ENCODE results near the gene RPRD1A. TPM values are rescaled to one million over a fixed set of nuclear protein-coding genes. Genes with fewer than 3 reads are reported as not detected.

Gene RPRD1A
- polyA plus RNA-seq, 1 of the 3 experiments (the other 2 are of a cell fraction) = 28.9 TPM

DNA sequence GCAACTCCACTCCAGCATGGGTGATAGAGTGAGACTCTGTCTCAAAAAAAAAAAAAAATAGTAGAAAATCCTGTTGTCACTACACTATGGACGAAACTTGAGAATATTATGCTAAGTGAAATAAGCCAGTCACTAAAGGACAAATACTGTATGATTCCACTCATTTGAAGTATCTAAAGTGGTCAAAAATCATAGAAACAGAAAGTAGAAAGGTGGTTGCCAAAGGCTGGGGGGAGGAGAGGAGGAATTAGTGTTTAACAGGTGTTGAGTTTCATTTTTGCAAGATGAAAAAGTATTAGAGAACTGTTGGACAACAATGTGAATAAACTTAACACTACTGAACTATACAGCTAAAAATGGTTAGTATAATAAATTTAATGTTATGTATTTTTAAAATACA is 113.7 kb downstream of the RPRD1A start:
- Histone ChIP-seq H3K4me1 (ENCODE audit: control insufficient read depth in 1 of 2, insufficient read depth in 2 of 2, low read depth in 1 of 2, low read length in 1 of 2) (peaks cover 0 to 7% of the 10 kb centered on the region in 2 experiments; a peak in 1 of 4 replicates), H4K20me1 (ENCODE audit: insufficient read depth) (no peaks in the 10 kb centered on the region), H2AFZ (ENCODE audit: low read depth) (no peak overlapping the region), H3K4me3 (ENCODE audit: low read depth in 2 of 2, low read length in 1 of 2) (no peak overlapping the region), H3F3A (replicated peaks; ENCODE audit: insufficient read depth) (no peaks in the 10 kb centered on the region), H3K79me2 (ENCODE audit: insufficient read depth) (no peaks in the 10 kb centered on the region), H3K4me2 (no peak overlapping the region), H3K9me3 (no peaks in the 10 kb centered on the region), H3K27ac (ENCODE audit: low read depth in 2 of 2, low read length in 1 of 2) (no peak overlapping the region), H3K9me2 (no peaks in the 10 kb centered on the region), H3K9ac (no peak overlapping the region), H3K36me3 (replicated peaks in 1 of 2; ENCODE audit: control insufficient read depth in 1 of 2, insufficient read depth in 2 of 2, low read length in 1 of 2) (no peaks in the 10 kb centered on the region), H3K27me3 (ENCODE audit: insufficient read depth) (no peaks in the 10 kb centered on the region)
- no peak for DNase-seq
- TF ChIP-seq, protein P1, sequence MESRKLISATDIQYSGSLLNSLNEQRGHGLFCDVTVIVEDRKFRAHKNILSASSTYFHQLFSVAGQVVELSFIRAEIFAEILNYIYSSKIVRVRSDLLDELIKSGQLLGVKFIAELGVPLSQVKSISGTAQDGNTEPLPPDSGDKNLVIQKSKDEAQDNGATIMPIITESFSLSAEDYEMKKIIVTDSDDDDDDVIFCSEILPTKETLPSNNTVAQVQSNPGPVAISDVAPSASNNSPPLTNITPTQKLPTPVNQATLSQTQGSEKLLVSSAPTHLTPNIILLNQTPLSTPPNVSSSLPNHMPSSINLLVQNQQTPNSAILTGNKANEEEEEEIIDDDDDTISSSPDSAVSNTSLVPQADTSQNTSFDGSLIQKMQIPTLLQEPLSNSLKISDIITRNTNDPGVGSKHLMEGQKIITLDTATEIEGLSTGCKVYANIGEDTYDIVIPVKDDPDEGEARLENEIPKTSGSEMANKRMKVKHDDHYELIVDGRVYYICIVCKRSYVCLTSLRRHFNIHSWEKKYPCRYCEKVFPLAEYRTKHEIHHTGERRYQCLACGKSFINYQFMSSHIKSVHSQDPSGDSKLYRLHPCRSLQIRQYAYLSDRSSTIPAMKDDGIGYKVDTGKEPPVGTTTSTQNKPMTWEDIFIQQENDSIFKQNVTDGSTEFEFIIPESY (IDR thresholded peaks at IDR 0.05; ENCODE audit: borderline replicate concordance, low read depth) = no peak
- TF ChIP-seq MEF2A (IDR thresholded peaks at IDR 0.05; ENCODE audit: borderline replicate concordance, low read depth) (no peak), NFIC (IDR thresholded peaks at IDR 0.05; ENCODE audit: borderline replicate concordance) (no peak), JUND (IDR thresholded peaks at IDR 0.05) (no peak), TCF12 (IDR thresholded peaks at IDR 0.05) (no peak), FOSL2 (IDR thresholded peaks at IDR 0.05; ENCODE audit: borderline replicate concordance, low read depth) (no peak), IRF3 (IDR thresholded peaks at IDR 0.05; ENCODE audit: low read depth, low read length) (no peak)
- TF ChIP-seq, protein P2, sequence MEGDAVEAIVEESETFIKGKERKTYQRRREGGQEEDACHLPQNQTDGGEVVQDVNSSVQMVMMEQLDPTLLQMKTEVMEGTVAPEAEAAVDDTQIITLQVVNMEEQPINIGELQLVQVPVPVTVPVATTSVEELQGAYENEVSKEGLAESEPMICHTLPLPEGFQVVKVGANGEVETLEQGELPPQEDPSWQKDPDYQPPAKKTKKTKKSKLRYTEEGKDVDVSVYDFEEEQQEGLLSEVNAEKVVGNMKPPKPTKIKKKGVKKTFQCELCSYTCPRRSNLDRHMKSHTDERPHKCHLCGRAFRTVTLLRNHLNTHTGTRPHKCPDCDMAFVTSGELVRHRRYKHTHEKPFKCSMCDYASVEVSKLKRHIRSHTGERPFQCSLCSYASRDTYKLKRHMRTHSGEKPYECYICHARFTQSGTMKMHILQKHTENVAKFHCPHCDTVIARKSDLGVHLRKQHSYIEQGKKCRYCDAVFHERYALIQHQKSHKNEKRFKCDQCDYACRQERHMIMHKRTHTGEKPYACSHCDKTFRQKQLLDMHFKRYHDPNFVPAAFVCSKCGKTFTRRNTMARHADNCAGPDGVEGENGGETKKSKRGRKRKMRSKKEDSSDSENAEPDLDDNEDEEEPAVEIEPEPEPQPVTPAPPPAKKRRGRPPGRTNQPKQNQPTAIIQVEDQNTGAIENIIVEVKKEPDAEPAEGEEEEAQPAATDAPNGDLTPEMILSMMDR (IDR thresholded peaks at IDR 0.05) = no peak
- ChIA-PET CTCF (no interaction called here), POLR2A (no interaction called here)
- WGBS (ENCODE audit: low lambda C conversion rate) = 77% methylated on average over 1 of the region's 1 CpG

DNA sequence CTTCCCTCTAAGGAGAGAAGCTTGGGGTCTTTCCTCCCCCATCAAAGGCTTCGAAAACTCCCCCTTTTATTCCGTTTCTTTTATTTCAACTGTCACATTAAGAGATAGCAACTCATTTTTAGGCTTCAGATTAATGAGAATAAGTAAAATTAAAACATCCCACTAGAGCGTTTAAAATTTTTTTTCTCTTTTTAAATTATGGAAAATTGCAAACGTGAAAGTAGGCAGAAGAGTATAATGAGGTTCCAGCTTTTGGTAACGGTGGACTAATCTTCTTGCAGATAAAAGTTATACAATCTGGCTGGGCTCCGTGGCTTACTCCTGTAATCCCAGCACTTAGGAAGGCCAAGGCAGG is 116.8 kb downstream of the RPRD1A start:
- no peaks in the 10 kb centered on the region for H3K36me3 ChIP-seq (replicated peaks in 1 of 2; ENCODE audit: control insufficient read depth in 1 of 2, insufficient read depth in 2 of 2, low read length in 1 of 2)
- H3K27ac ChIP-seq (ENCODE audit: low read depth in 2 of 2, low read length in 1 of 2) = no peak overlapping the region
- CTCF ChIA-PET = interaction anchor here (0.6 to 6.0 kb wide), 39 partner anchors 9 to 542 kb away, joined by 3 to 74 read pairs (median 5); partner anchors contain the start of gene RMP24
- H3K4me3 ChIP-seq (ENCODE audit: low read depth in 2 of 2, low read length in 1 of 2) = peak overlapping the region; percentile 56 to 80; a peak in 3 of 4 replicates
- POLR2A ChIA-PET = no interaction called here
- no peak for DNase-seq
- no peaks in the 10 kb centered on the region for H3K9me3 ChIP-seq
- TF ChIP-seq YY1 (IDR thresholded peaks at IDR 0.05; ENCODE audit: low read depth) (no peak), RCOR1 (IDR thresholded peaks at IDR 0.05; ENCODE audit: low read length) (no peak), RXRA (IDR thresholded peaks at IDR 0.05; ENCODE audit: borderline replicate concordance, low read depth) (no peak), GABPA (IDR thresholded peaks at IDR 0.05; ENCODE audit: low read depth) (no peak), NRF1 (IDR thresholded peaks at IDR 0.05; ENCODE audit: low read depth, low read length) (no peak), PBX3 (IDR thresholded peaks at IDR 0.05) (no peak), MAX (IDR thresholded peaks at IDR 0.05; ENCODE audit: low read depth) (no peak), NFIC (IDR thresholded peaks at IDR 0.05; ENCODE audit: borderline replicate concordance) (no peak), ELF1 (IDR thresholded peaks at IDR 0.05) (no peak)
- TF ChIP-seq, protein P1 (IDR thresholded peaks at IDR 0.05; ENCODE audit: borderline replicate concordance, low read depth) = no peak
- 4% methylated on average over 6 of the region's 6 CpGs for WGBS (ENCODE audit: low lambda C conversion rate)
- peaks cover 0 to 7% of the 10 kb centered on the region in 2 experiments; a peak in 1 of 4 replicates for H3K4me1 ChIP-seq (ENCODE audit: control insufficient read depth in 1 of 2, insufficient read depth in 2 of 2, low read depth in 1 of 2, low read length in 1 of 2)
- H3K4me2 ChIP-seq = peak overlapping the region; percentile 91; the same call in 1 of the 2 replicates
- no peak overlapping the region for H3K9ac ChIP-seq
- no peaks in the 10 kb centered on the region for H3K27me3 ChIP-seq (ENCODE audit: insufficient read depth)
- H3F3A ChIP-seq (replicated peaks; ENCODE audit: insufficient read depth) = no peaks in the 10 kb centered on the region
- no peaks in the 10 kb centered on the region for H3K9me2 ChIP-seq
- peak overlapping the region; percentile 88; the same call in 1 of the 2 replicates for H2AFZ ChIP-seq (ENCODE audit: low read depth)
- H3K79me2 ChIP-seq (ENCODE audit: insufficient read depth) = no peaks in the 10 kb centered on the region
- no peaks in the 10 kb centered on the region for H4K20me1 ChIP-seq (ENCODE audit: insufficient read depth)

Measured in SK-N-SH (cell line).